ENCODE measurements around the gene LARGE1. TPM values are rescaled to one million over a fixed set of nuclear protein-coding genes. Genes with fewer than 3 reads are reported as not detected.

LARGE1 gene
- total RNA-seq, 4 donors from 2014 or later, result 18.7 to 82.1 (median 39.2) TPM

GRCh38 chr22:33656808-33657628 is 263.3 kb downstream of the LARGE1 start:
- intact Hi-C loops (cut with DNase I; ENCODE audit: low total_unique reads), result no loop called here

GRCh38 chr22:33654173-33654895 is 265.9 kb downstream of the LARGE1 start:
- no peaks in the 10 kb centered on the region for H3K9me3 ChIP-seq
- H3K27me3 ChIP-seq, result no peaks in the 10 kb centered on the region
- no peak overlapping the region for H3K4me3 ChIP-seq
- DNase-seq, result no peak
- intact Hi-C loops (cut with DNase I; ENCODE audit: low total_unique reads), result no loop called here
- TF ChIP-seq CTCF (IDR thresholded peaks at IDR 0.05) (no peak), POLR2A (IDR thresholded peaks at IDR 0.05) (no peak)
- no peak overlapping the region for H3K27ac ChIP-seq
- peaks cover 0 to 12% of the 10 kb centered on the region in 2 donors for H3K4me1 ChIP-seq
- no peaks in the 10 kb centered on the region for H3K36me3 ChIP-seq

More at GRCh38 chr22:33656808-33657628, 263.3 kb downstream of the LARGE1 start:
- TF ChIP-seq POLR2A (IDR thresholded peaks at IDR 0.05) (no peak), CTCF (IDR thresholded peaks at IDR 0.05) (no peak)
- peak; percentile 31 to 35 for DNase-seq
- H3K9me3 ChIP-seq, result no peaks in the 10 kb centered on the region
- peak overlapping the region; percentile 1 to 69 for H3K27ac ChIP-seq
- H3K4me1 ChIP-seq, result peaks cover 0 to 20% of the 10 kb centered on the region in 2 donors
- no peaks in the 10 kb centered on the region for H3K27me3 ChIP-seq
- no peaks in the 10 kb centered on the region for H3K36me3 ChIP-seq
- H3K4me3 ChIP-seq, result no peak overlapping the region

GRCh38 chr22:33653532-33654063 is 266.7 kb downstream of the LARGE1 start:
- Histone ChIP-seq H3K4me1 (peaks cover 0 to 7% of the 10 kb centered on the region in 2 donors), H3K4me3 (no peak overlapping the region), H3K27me3 (no peaks in the 10 kb centered on the region), H3K9me3 (no peaks in the 10 kb centered on the region), H3K27ac (no peak overlapping the region), H3K36me3 (no peaks in the 10 kb centered on the region)
- intact Hi-C loops (cut with DNase I; ENCODE audit: low total_unique reads), result no loop called here
- no peak for TF ChIP-seq CTCF (IDR thresholded peaks at IDR 0.05)
- no peak for TF ChIP-seq POLR2A (IDR thresholded peaks at IDR 0.05)
- no peak for DNase-seq

- Histone ChIP-seq H3K36me3 (no peaks in the 10 kb centered on the region), H3K27ac (no peak overlapping the region), H3K9me3 (no peaks in the 10 kb centered on the region), H3K27me3 (no peaks in the 10 kb centered on the region), H3K4me3 (no peak overlapping the region), H3K4me1 (peaks cover 0 to 3% of the 10 kb centered on the region in 2 donors)
- no peak for DNase-seq
- intact Hi-C loops (cut with DNase I; ENCODE audit: low total_unique reads), result no loop called here
- TF ChIP-seq POLR2A (IDR thresholded peaks at IDR 0.05) (no peak), CTCF (IDR thresholded peaks at IDR 0.05) (no peak)
These were observed 267.7 kb downstream of the LARGE1 start for GRCh38 chr22:33652615-33653014.

GRCh38 chr22:33650244-33650643 is 270.0 kb downstream of the LARGE1 start:
- no peak for DNase-seq
- TF ChIP-seq POLR2A (IDR thresholded peaks at IDR 0.05) (no peak), CTCF (IDR thresholded peaks at IDR 0.05) (no peak)
- no peaks in the 10 kb centered on the region for H3K27me3 ChIP-seq
- no peak overlapping the region for H3K27ac ChIP-seq
- no peaks in the 10 kb centered on the region for H3K9me3 ChIP-seq
- no peak overlapping the region for H3K4me3 ChIP-seq
- H3K4me1 ChIP-seq, result no peaks in the 10 kb centered on the region
- H3K36me3 ChIP-seq, result no peaks in the 10 kb centered on the region
- intact Hi-C loops (cut with DNase I; ENCODE audit: low total_unique reads), result no loop called here

Data from uterus (tissue), 4 donors.